GM19397 (cell line): Measurements from ENCODE around the gene MDH1.
"Not testable (repeated sequence)": the region's sequence is repeated elsewhere in the genome, so short reads cannot be mapped to it uniquely, and the experiment has no call there.

ENCODE experiments used
- ATAC-seq: cut with Tn5 transposase; IDR thresholded peaks from one replicate; pipeline ENCODE4 v1.9.1; 2021; ENCODE audit warnings: mild to moderate bottlenecking, moderate library complexity; ENCODE audit not compliant: unreplicated experiment

The MDH1 gene

GRCh38 chr2:63587814-63588384 is 864 bp upstream of the MDH1 start:
- ATAC-seq: no peak

DNA sequence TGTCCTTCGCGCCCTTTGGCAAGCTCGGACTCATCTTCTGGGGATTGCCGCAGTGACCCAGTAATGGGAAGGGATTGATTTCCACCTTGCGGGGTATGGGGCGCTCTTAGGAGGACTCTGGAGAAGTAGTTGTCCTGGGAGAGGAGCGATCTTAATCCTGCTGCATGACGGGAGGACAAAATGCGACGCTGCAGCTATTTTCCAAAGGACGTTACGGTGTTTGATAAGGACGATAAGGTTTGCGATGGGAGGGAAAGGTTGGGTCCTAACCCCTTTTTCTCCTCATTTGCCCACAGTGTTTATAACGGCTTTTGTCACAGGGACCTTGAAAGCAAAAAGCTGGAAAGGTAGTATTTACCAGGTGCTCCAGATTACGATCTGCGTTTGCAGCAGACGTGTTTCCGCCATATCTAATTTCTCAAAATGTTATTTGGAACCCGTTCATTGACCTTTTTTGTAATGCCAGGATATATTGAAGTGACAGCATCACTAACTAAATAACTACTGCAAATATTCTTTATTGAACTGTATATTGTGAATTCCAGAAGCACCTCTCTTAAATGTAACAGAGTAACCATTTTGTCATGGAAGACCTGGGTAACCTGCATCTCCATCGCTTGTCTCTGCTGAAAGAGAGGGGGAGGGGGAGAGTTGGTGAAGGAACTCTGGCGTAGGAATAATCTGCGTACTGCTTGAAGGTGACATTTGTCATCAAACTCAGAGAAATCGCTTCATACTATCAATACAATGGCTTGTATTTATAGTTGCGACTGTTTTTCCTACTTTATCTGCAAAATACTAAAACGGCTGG is 590 bp downstream of the MDH1 start:
- ATAC-seq: peak; percentile 10

- no peak for ATAC-seq
These were observed 2.1 kb downstream of the MDH1 start for GRCh38 chr2:63590626-63591408.

- no peak for ATAC-seq
These were observed 2.9 kb downstream of the MDH1 start for GRCh38 chr2:63591566-63592175.

- ATAC-seq: no peak
These were observed 5.9 kb downstream of the MDH1 start for GRCh38 chr2:63594660-63595059.

- no peak for ATAC-seq
These were observed 7.7 kb downstream of the MDH1 start for GRCh38 chr2:63596401-63596883.

DNA sequence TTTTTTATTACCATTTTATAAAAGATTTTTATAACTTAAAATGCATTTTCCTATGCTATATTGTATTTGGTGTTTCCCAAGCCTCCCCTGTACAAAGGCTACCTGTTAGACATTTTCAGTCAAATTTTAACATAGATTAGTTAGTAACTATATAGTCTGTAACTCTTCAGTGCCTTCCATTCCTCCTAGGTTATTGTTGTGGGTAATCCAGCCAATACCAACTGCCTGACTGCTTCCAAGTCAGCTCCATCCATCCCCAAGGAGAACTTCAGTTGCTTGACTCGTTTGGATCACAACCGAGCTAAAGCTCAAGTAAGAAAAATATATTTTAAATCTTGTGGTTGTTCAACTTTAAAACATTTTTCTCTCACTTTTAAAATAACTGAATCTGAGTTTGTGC is 10.2 kb downstream of the MDH1 start:
- ATAC-seq: no peak

GRCh38 chr2:63600881-63601460 is 12.2 kb downstream of the MDH1 start:
- ATAC-seq: no peak

DNA sequence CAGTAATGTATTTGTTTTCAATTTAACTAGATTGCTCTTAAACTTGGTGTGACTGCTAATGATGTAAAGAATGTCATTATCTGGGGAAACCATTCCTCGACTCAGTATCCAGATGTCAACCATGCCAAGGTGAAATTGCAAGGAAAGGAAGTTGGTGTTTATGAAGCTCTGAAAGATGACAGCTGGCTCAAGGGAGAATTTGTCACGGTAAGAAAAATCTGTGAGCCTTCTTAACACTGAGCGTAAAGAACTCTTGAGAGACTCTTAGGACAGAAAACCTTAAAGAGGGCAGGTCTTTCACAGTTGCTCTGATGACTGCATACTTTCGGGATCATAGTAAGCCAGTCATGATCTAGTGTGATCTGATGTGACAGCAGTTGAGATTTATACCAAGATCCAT is 15.9 kb downstream of the MDH1 start:
- no peak for ATAC-seq

DNA sequence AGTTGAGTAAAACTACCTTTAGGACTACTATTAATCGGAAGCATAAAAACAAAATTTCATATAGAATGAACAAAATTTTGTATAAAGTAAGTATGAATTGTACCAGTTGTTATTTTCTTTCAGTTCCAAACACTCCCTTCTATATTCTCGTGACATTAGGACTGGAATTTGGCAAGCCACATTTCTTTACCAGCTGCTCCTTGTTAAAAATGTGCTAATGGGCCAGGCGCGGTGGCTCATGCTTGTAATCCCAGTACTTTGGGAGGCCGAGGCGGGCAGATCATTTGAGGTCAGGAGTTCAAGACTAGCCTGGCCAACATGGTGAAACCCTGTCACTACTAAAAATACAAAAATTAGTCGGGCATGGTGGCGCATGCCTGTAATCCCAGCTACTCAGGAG is 20.1 kb downstream of the MDH1 start:
- ATAC-seq: not testable (repeated sequence)

- ATAC-seq: no peak
These were observed 21.8 kb downstream of the MDH1 start for GRCh38 chr2:63610525-63610924.

- ATAC-seq: no peak
These were observed 24.7 kb downstream of the MDH1 start for GRCh38 chr2:63613391-63613901.

- ATAC-seq: no peak
These were observed 25.7 kb downstream of the MDH1 start for GRCh38 chr2:63614448-63614968.

DNA sequence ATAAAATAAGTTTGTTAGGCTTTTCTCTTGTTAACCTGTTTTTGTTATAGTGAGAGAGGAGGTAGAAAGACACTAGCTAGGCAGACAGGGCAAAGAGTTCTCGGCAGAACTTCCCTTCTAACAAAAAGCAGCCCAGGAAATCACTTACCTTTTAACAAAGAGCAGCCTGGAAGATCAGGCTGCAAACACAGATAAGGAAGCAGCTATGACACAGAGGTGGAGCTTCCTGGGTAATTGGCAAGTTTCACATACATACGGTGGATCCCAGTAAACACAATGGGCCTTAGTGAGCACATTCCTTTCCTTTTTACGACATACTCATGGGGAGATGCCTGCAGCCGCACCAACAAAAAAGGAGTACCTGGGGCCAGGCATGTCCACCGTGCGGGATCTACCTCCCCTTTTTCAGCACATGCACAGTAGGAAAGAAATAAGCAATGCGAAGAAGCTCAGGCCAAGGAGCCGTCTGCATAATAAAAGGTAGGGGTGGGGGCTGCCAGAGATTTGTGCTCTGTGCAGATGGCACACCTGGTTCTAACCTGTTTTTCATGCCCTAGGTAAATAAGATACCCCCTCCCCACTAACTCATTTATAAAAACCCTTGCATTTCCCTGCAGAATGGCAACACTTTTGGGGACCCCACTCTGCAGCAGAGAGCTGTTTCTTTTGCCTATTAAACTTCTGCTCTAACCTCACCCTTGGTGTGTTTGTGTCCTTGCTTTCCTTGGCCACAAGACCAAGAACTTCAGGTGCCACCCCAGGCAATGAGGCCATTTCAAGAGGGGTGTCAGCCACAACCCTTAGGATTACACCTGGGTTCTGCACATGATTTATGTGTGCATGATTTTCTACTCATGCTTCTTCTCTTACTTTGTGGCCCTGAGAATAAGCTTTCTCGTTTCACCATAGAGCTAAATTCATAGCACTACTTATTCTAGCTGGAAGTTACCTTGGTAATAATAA is 26.5 kb downstream of the MDH1 start:
- no peak for ATAC-seq

- no peak for ATAC-seq
These were observed 28.6 kb downstream of the MDH1 start for GRCh38 chr2:63617366-63617765.

DNA sequence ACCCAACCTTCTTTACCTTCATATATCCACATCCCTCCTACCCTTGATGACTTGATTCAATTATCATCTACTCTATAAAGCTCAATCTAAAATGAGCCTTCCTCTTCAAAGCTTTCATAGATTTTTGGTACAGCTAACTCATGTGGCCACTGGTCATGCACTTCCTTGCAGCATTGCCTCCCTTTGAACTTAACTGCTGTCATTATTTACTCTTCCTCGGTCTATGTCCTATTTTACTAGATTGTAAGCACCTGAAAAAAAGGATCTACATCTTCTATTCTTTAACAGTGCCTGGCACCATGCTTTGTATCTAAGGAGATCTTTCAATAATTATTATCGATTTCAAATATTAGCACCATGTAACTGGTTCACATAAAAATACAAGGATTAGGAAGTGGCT is 30.6 kb downstream of the MDH1 start:
- no peak for ATAC-seq

- no peak for ATAC-seq
These were observed 34.0 kb downstream of the MDH1 start for GRCh38 chr2:63622751-63623150.

- not testable (repeated sequence) for ATAC-seq
These were observed 35.0 kb downstream of the MDH1 start for GRCh38 chr2:63623763-63624162.

GRCh38 chr2:63627866-63628265 is 39.1 kb downstream of the MDH1 start:
- no peak for ATAC-seq
